GM23338 (cell line): Measurements from ENCODE around the gene CEP170B. TPM values are rescaled to one million over a fixed set of nuclear protein-coding genes. Genes with fewer than 3 reads are reported as not detected.

Source experiments
- ATAC-seq: fragments of 200-7000 bp; cut with Tn5 transposase; 3 replicates; pipeline ENCODE4 v1.9.1; 2020
- DNase-seq: peaks from one replicate; pipeline ENCODE4 v3.0.0-alpha.2; 2015; ENCODE audit warnings: low spot score
- H2AFZ ChIP-seq: fragments of 200-600 bp; sonication (generic); 2 replicates; pipeline ENCODE4 v1.8.0; 2016; ENCODE audit warnings: antibody characterized with exemption, mild to moderate bottlenecking, moderate library complexity
- H3F3A ChIP-seq: fragments of 200-600 bp; sonication (generic); replicated peaks from 2 replicates; pipeline ENCODE4 v1.8.0; 2017; ENCODE audit warnings: antibody characterized with exemption, mixed run types, low read depth
- H3K27ac ChIP-seq: fragments of 200-600 bp; sonication (generic); 2 replicates; pipeline ENCODE4 v1.6.1; 2016; ENCODE audit warnings: low read depth
- H3K27me3 ChIP-seq: fragments of 200-600 bp; sonication (generic); 2 replicates; pipeline ENCODE4 v1.8.0; 2016; ENCODE audit warnings: mild to moderate bottlenecking, mixed run types, moderate library complexity; ENCODE audit not compliant: insufficient read depth
- H3K36me3 ChIP-seq: fragments of 200-600 bp; sonication (generic); 2 replicates; pipeline ENCODE4 v1.8.0; 2016; ENCODE audit warnings: mild to moderate bottlenecking; ENCODE audit not compliant: insufficient read depth
- H3K4me1 ChIP-seq: fragments of 200-600 bp; sonication (generic); 2 replicates; pipeline ENCODE4 v1.8.0; 2016; ENCODE audit warnings: mild to moderate bottlenecking, moderate library complexity; ENCODE audit not compliant: insufficient read depth
- H3K4me2 ChIP-seq: fragments of 200-600 bp; sonication (generic); 2 replicates; pipeline ENCODE4 v1.7.1; 2017; ENCODE audit warnings: mixed run types
- H3K4me3 ChIP-seq: fragments of 200-600 bp; sonication (generic); 2 replicates; pipeline ENCODE4 v1.6.1; 2016; ENCODE audit warnings: mixed run types
- H3K79me2 ChIP-seq: fragments of 200-600 bp; sonication (generic); replicated peaks from 2 replicates; pipeline ENCODE4 v1.8.0; 2017; ENCODE audit warnings: mild to moderate bottlenecking; ENCODE audit not compliant: insufficient read depth
- H3K9me2 ChIP-seq: fragments of 200-600 bp; sonication (generic); 2 replicates; pipeline ENCODE4 v1.8.0; 2017; ENCODE audit not compliant: insufficient read depth
- H4K20me1 ChIP-seq: fragments of 200-600 bp; sonication (generic); replicated peaks from 2 replicates; pipeline ENCODE4 v1.8.0; 2017; ENCODE audit warnings: mild to moderate bottlenecking; ENCODE audit not compliant: insufficient read depth
- H3K27ac Mint-ChIP-seq: 2 replicates; pipeline ENCODE4 v1.8.0; 2020; ENCODE audit warnings: inconsistent platforms, mild to moderate bottlenecking, moderate library complexity, mixed read lengths
- H3K27me3 Mint-ChIP-seq: 3 replicates; pipeline ENCODE4 v1.8.0; 2022; ENCODE audit warnings: low read depth, mild to moderate bottlenecking, moderate library complexity, mixed read lengths, inconsistent platforms; ENCODE audit not compliant: insufficient read depth, poor library complexity
- H3K36me3 Mint-ChIP-seq: 3 replicates; pipeline ENCODE4 v1.8.0; 2021; ENCODE audit warnings: low read depth, mild to moderate bottlenecking, inconsistent platforms, moderate library complexity, mixed read lengths
- H3K4me1 Mint-ChIP-seq: 3 replicates; pipeline ENCODE4 v1.8.0; 2020; ENCODE audit warnings: mild to moderate bottlenecking, inconsistent platforms, mixed read lengths
- H3K4me3 Mint-ChIP-seq: 3 replicates; pipeline ENCODE4 v1.8.0; 2021; ENCODE audit warnings: moderate library complexity, mild to moderate bottlenecking, inconsistent platforms, mixed read lengths
- H3K9me3 Mint-ChIP-seq: 3 replicates; pipeline ENCODE4 v1.8.0; 2020; ENCODE audit warnings: moderate library complexity, mild to moderate bottlenecking, inconsistent platforms, mixed read lengths
- CREB1 ChIP-seq: fragments of 250-450 bp; sonication (Bioruptor Pico); IDR thresholded peaks from 2 replicates; pipeline ENCODE4 v1.5.0; 2020; ENCODE audit warnings: low read depth, mild to moderate bottlenecking, moderate library complexity
- NANOG ChIP-seq: IDR thresholded peaks from 2 replicates; pipeline ENCODE4 v1.6.1; 2016; ENCODE audit warnings: antibody characterized with exemption, borderline replicate concordance
- POLR2AphosphoS5 ChIP-seq: IDR thresholded peaks from 2 replicates; pipeline ENCODE4 v1.6.1; 2016; ENCODE audit warnings: antibody characterized with exemption, low read depth
- STAT1 ChIP-seq: IDR thresholded peaks from one replicate; pipeline ENCODE4 v1.6.1; 2016; ENCODE audit warnings: antibody characterized with exemption; ENCODE audit not compliant: unreplicated experiment
- ZNF114 ChIP-seq: fragments of 250-450 bp; sonication (Bioruptor Pico); IDR thresholded peaks from 2 replicates; pipeline ENCODE4 v1.5.0; 2020; ENCODE audit warnings: mild to moderate bottlenecking, moderate library complexity
- ZNF331 ChIP-seq: fragments of 250-450 bp; sonication (Bioruptor Pico); IDR thresholded peaks from 2 replicates; pipeline ENCODE4 v1.5.0; 2020; ENCODE audit warnings: low read depth, mild to moderate bottlenecking, moderate library complexity
- long read RNA-seq: library from polyadenylated mRNA; unstranded; transcript quantifications from one replicate; pipeline ENCODE4 v2.0.0, GENCODE V29; 2020; ENCODE audit not compliant: unreplicated experiment
- polyA plus RNA-seq: library from polyadenylated mRNA; unstranded; fragments of >200 nt; fragmentation: Nextera tagmentation; extraction: Ambion mirVana; gene quantifications from 2 replicates; pipeline ENCODE4 v1.2.1, GENCODE V29; 2016
- total RNA-seq: library from RNA; depleted of rRNA; stranded (reverse); fragments of >200 nt; shearing (Covaris generic); gene quantifications from 2 replicates; pipeline ENCODE4 v1.2.3, GENCODE V29; 2014; rRNA removed
- TF ChIP-seq, protein P1 (sequence below): IDR thresholded peaks from one replicate; pipeline ENCODE4 v1.6.1; 2018; ENCODE audit warnings: antibody characterized with exemption; ENCODE audit not compliant: unreplicated experiment

Gene CEP170B
- 31.3 and 37.1 TPM in 2 replicates for total RNA-seq
- polyA plus RNA-seq: 4.6 and 5.3 TPM in 2 replicates
- long read RNA-seq, partial matches to known transcripts: 0 of 2 reads
- long read RNA-seq, other reads (novel, unspliced or antisense): 2 of 2 reads

DNA sequence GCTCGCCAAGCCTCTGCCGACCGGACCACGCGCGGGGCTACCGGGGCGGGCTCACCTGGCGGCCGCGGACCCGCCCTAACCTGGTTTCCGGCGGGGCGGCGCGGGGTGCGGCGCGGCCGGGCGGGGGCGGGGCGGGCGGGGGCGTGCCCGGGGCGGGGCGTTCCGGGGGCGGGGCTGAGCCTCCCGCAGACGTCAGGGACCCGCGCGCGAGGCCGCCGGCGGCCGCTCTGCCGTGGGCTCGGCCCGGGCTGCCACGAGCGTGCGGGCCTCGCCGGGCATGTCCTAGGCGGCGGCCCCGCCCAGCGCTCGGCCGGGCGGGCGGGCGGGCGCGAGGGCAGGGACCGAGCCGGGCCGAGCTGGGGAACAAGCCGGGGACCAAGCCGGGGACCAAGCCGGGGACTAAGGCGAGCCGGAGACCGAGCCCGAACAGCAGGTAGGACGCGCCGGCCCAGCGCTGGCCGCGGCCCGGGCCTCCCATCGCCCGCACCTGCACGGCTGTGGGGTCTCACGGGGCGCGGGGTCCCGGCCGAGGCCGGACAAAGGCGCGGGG, at the start of gene CEP170B:
Gene CEP170B, plus strand, starts transcription at position 188 of the 550 bp plus-strand sequence. CDS start 3,183 bp downstream, outside the sequence.
- H3K27ac ChIP-seq: peak within 1 kb of the TSS; percentile 96
- Mint-ChIP-seq H3K4me3 (peak within 1 kb of the TSS; percentile 92), H3K27ac (peak within 1 kb of the TSS; percentile 77), H3K9me3 (no peaks in the 10 kb centered on the region), H3K36me3 (no peaks in the 10 kb centered on the region; the same call in 2 of the 3 replicates), H3K4me1 (peaks cover 16% of the 10 kb centered on the region), H3K27me3 (peaks cover 15% of the 10 kb centered on the region)
- H3F3A ChIP-seq: peaks cover 8% of the 10 kb centered on the region; the same call in 1 of the 2 replicates
- peak within 1 kb of the TSS; percentile 97 for H3K4me2 ChIP-seq
- H3K27me3 ChIP-seq: no peaks in the 10 kb centered on the region
- DNase-seq (peak; percentile 57), ATAC-seq (peak; percentile 33)
- TF ChIP-seq, protein P1, sequence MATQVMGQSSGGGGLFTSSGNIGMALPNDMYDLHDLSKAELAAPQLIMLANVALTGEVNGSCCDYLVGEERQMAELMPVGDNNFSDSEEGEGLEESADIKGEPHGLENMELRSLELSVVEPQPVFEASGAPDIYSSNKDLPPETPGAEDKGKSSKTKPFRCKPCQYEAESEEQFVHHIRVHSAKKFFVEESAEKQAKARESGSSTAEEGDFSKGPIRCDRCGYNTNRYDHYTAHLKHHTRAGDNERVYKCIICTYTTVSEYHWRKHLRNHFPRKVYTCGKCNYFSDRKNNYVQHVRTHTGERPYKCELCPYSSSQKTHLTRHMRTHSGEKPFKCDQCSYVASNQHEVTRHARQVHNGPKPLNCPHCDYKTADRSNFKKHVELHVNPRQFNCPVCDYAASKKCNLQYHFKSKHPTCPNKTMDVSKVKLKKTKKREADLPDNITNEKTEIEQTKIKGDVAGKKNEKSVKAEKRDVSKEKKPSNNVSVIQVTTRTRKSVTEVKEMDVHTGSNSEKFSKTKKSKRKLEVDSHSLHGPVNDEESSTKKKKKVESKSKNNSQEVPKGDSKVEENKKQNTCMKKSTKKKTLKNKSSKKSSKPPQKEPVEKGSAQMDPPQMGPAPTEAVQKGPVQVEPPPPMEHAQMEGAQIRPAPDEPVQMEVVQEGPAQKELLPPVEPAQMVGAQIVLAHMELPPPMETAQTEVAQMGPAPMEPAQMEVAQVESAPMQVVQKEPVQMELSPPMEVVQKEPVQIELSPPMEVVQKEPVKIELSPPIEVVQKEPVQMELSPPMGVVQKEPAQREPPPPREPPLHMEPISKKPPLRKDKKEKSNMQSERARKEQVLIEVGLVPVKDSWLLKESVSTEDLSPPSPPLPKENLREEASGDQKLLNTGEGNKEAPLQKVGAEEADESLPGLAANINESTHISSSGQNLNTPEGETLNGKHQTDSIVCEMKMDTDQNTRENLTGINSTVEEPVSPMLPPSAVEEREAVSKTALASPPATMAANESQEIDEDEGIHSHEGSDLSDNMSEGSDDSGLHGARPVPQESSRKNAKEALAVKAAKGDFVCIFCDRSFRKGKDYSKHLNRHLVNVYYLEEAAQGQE: no peak
- peak; percentile 25; the same call in 1 of the 2 replicates for TF ChIP-seq POLR2AphosphoS5
- H3K79me2 ChIP-seq: peaks cover 42% of the 10 kb centered on the region
- H3K4me3 ChIP-seq: peak within 1 kb of the TSS; percentile 90
- H2AFZ ChIP-seq: peak within 1 kb of the TSS; percentile 59; the same call in 1 of the 2 replicates
- H3K36me3 ChIP-seq: no peaks in the 10 kb centered on the region
- H3K4me1 ChIP-seq: peaks cover 6% of the 10 kb centered on the region; the same call in 1 of the 2 replicates
- peaks cover 6% of the 10 kb centered on the region for H3K9me2 ChIP-seq
- peaks cover 10% of the 10 kb centered on the region for H4K20me1 ChIP-seq

DNA sequence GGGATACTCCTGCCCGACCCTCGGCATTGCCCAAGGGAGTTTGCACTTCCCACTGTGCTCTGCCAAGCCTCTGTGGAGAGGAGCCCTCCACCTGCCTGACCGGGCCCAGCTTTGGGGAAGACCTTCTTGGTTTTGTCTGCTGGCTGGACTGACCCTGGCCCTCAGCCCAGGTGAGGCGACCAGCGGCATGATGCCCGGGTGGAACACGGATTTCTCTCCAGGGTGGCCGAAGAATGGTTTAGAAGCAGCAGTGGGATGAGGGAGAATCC, 48.5 kb upstream of the CEP170B start:
- Histone ChIP-seq H3K27ac (no peak overlapping the region), H2AFZ (peak overlapping the region; percentile 89), H3K79me2 (0 out of 2 replicates have a peak, but pooled peaks cover 4% of the 10 kb centered on the region), H3K27me3 (peaks cover 8% of the 10 kb centered on the region; the same call in 1 of the 2 replicates), H3F3A (0 out of 2 replicates have a peak, but pooled peaks cover 3% of the 10 kb centered on the region), H3K4me2 (peak overlapping the region; percentile 94), H3K4me3 (peak overlapping the region; percentile 90), H4K20me1 (no peaks in the 10 kb centered on the region; the same call in 1 of the 2 replicates), H3K9me2 (no peaks in the 10 kb centered on the region), H3K4me1 (peaks cover 9% of the 10 kb centered on the region), H3K36me3 (no peaks in the 10 kb centered on the region; the same call in 1 of the 2 replicates)
- no peak for DNase-seq
- TF ChIP-seq ZNF114 (CRISPR knock-in tag) (no peak), CREB1 (no peak), STAT1 (no peak), ZNF331 (CRISPR knock-in tag) (no peak), POLR2AphosphoS5 (no peak), NANOG (no peak)
- TF ChIP-seq, protein P1: no peak
- H3K27ac Mint-ChIP-seq: peak overlapping the region; percentile 88; the same call in 1 of the 2 replicates
- peaks cover 6% of the 10 kb centered on the region for H3K36me3 Mint-ChIP-seq
- peaks cover 10% of the 10 kb centered on the region for H3K27me3 Mint-ChIP-seq
- H3K4me3 Mint-ChIP-seq: peak overlapping the region; percentile 93
- no peak for ATAC-seq
- H3K9me3 Mint-ChIP-seq: no peaks in the 10 kb centered on the region
- peaks cover 2% of the 10 kb centered on the region; the same call in 2 of the 3 replicates for H3K4me1 Mint-ChIP-seq
